Right atrium auricular region (tissue), 2 donors: ENCODE results near the gene KRTAP22-2. TPM values are rescaled to one million over a fixed set of nuclear protein-coding genes. Genes with fewer than 3 reads are reported as not detected.

Experiments
- DNase-seq: peaks from one replicate; pipeline ENCODE4 v3.0.0-alpha.2; 2019; ENCODE audit warnings: low spot score
- H3K27ac ChIP-seq, 2 donors: fragments of 200-600 bp; sonication (generic); 1 replicate in 1 of 2; 2 replicates in 1 of 2; pipeline ENCODE4 v1.5.1; 2016 to 2019
- H3K27me3 ChIP-seq, 2 donors: fragments of 200-600 bp; sonication (generic); one replicate each; pipeline versions ENCODE4 v1.5.1 to v1.6.0; 2017 to 2019
- H3K36me3 ChIP-seq: fragments of 200-600 bp; sonication (generic); one replicate; pipeline ENCODE4 v1.5.1; 2016
- H3K4me1 ChIP-seq, 2 donors: fragments of 200-600 bp; sonication (generic); one replicate each; pipeline versions ENCODE4 v1.5.1 to v1.6.0; 2017 to 2019
- H3K4me3 ChIP-seq, 2 donors: fragments of 200-600 bp; sonication (generic); 1 replicate in 1 of 2; 2 replicates in 1 of 2; pipeline ENCODE4 v1.5.1; 2017 to 2019; ENCODE audit warnings: mild to moderate bottlenecking in 1 of 2, moderate library complexity in 1 of 2
- H3K9me3 ChIP-seq, 2 donors: fragments of 200-600 bp; sonication (generic); one replicate each; pipeline ENCODE4 v1.5.1; 2019
- total RNA-seq, 2 donors: library from RNA; depleted of rRNA; stranded (reverse); fragments of >200 nt; gene quantifications; one replicate each; pipeline ENCODE4 v1.1.0, GENCODE V29; 2016
- TF ChIP-seq, protein P1 (sequence below), 2 donors: fragments of 200-600 bp; sonication (generic); IDR thresholded peaks; one replicate each; pipeline ENCODE4 v1.5.1; 2019; ENCODE audit warnings: antibody characterized with exemption in 2 of 2

The KRTAP22-2 gene
- not detected for total RNA-seq

DNA sequence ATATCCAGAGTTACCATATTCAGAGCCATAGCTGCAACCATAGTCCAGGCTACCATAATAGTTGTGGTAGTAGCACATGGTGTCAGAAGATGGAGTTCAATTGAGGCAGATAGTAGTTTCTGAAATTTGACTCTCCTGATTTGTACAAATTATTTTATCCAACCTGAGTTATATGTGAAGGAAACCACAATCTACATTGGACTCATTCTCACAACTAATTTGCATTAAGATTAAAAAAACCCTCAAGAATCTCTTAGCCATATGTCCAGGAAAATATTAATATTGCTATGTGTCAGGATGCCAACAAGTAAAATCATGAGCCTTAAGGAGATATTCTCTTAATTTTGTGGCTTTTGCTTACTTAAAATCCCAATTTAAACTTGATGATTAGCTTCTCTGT lies at the start of gene KRTAP22-2:
Gene KRTAP22-2, minus strand, starts transcription at position 101 of the 400 bp plus-strand sequence.
- TF ChIP-seq, protein P1, sequence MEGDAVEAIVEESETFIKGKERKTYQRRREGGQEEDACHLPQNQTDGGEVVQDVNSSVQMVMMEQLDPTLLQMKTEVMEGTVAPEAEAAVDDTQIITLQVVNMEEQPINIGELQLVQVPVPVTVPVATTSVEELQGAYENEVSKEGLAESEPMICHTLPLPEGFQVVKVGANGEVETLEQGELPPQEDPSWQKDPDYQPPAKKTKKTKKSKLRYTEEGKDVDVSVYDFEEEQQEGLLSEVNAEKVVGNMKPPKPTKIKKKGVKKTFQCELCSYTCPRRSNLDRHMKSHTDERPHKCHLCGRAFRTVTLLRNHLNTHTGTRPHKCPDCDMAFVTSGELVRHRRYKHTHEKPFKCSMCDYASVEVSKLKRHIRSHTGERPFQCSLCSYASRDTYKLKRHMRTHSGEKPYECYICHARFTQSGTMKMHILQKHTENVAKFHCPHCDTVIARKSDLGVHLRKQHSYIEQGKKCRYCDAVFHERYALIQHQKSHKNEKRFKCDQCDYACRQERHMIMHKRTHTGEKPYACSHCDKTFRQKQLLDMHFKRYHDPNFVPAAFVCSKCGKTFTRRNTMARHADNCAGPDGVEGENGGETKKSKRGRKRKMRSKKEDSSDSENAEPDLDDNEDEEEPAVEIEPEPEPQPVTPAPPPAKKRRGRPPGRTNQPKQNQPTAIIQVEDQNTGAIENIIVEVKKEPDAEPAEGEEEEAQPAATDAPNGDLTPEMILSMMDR (IDR thresholded peaks at IDR 0.05): no peak
- Histone ChIP-seq H3K4me1 (no peaks in the 10 kb centered on the region), H3K36me3 (no peaks in the 10 kb centered on the region), H3K27me3 (no peaks in the 10 kb centered on the region), H3K9me3 (no peaks in the 10 kb centered on the region), H3K4me3 (no peak within 1 kb of the TSS), H3K27ac (no peak within 1 kb of the TSS)
- DNase-seq: no peak

DNA sequence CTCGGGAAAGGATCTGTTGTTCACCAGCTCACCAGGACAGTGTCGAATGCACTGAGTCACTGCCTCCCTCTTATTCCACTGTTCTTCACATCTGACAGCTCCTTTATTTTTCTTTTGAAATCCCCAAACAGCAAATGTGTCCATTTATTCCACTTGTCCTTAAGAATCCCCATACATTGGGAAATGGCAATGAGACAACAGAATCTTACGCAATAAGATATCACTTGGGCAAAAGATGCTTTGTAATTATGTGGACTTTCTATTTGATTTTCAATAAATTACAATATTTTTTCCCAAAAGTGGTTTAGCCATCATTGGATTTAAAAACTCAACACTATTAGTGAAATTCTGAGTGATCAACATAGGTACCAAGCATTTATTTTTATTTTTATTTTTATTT lies 48.5 kb upstream of the KRTAP22-2 start:
- Histone ChIP-seq H3K9me3 (no peaks in the 10 kb centered on the region), H3K36me3 (no peaks in the 10 kb centered on the region), H3K4me3 (no peak overlapping the region), H3K27ac (no peak overlapping the region), H3K27me3 (no peaks in the 10 kb centered on the region), H3K4me1 (no peaks in the 10 kb centered on the region)
- TF ChIP-seq, protein P1 (IDR thresholded peaks at IDR 0.05): no peak
- DNase-seq: no peak

DNA sequence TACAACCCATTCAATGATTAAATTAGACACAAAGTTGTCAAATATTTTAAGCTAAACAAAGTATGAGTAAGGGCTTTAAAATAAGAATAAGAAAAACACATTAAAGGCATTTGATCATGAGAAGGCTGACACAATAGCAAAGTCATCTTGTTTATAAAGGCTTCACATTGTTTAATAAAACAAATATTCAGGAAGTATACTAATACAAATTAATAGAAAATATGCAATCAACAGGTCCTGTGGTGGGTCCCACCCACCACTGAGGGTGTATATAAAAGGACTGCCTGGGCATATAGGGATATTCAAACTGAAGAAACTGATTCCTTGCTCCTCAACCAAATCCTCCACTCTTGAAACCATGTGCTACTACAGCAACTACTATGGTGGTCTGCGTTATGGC lies 44.7 kb upstream of the KRTAP22-2 start, which contains the start of gene KRTAP20-2:
Gene KRTAP20-2, plus strand, starts transcription at position 301 of the 400 bp plus-strand sequence. Its CDS starts 58 bp downstream, at position 359.
- Histone ChIP-seq H3K27ac (no peak within 1 kb of the TSS), H3K36me3 (no peaks in the 10 kb centered on the region), H3K4me3 (no peak within 1 kb of the TSS), H3K27me3 (no peaks in the 10 kb centered on the region), H3K9me3 (no peaks in the 10 kb centered on the region), H3K4me1 (no peaks in the 10 kb centered on the region)
- DNase-seq: no peak
- TF ChIP-seq, protein P1 (IDR thresholded peaks at IDR 0.05): no peak

DNA sequence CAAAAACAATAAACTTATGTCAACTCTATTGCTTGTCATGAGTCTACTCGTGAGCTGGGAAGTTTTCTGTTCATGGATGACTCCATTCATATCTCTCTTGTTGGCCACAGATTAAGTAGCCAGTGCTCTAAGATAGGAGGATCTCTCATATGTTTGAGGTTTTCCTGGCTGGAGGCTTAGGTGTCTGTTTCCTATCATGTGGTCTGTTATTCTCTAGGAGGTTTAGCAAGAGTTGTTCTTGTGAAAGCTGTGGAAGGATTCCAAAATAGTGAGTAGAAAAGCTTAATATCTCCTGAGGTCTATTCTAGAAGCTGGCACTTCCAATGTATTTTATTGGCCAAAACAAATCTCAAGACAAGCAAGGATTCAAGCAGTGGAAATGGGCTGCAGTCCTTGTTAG lies 39.0 kb upstream of the KRTAP22-2 start:
- Histone ChIP-seq H3K27me3 (no peaks in the 10 kb centered on the region), H3K36me3 (no peaks in the 10 kb centered on the region), H3K4me1 (no peaks in the 10 kb centered on the region), H3K4me3 (no peak overlapping the region), H3K27ac (no peak overlapping the region), H3K9me3 (no peaks in the 10 kb centered on the region)
- no peak for DNase-seq
- TF ChIP-seq, protein P1 (IDR thresholded peaks at IDR 0.05): no peak

DNA sequence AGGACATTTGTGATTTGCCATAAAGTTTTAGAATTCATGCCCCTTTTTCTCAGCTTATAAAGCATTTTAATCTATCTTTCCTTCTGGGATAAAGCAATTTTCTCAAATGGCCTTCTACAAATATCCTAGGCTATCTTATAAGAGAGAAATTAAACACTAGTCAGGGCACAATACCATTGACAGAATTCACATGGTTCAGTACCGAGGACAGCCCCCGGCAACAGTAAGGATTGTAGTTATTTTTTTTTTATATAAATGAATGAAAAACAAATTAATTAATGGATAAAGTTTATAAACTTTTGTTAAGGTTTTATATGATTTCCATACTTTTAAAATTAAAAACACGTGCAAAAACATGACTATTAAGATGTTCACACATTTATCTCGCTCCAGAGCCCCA lies 37.9 kb upstream of the KRTAP22-2 start:
- DNase-seq: no peak
- Histone ChIP-seq H3K27me3 (no peaks in the 10 kb centered on the region), H3K4me1 (no peaks in the 10 kb centered on the region), H3K9me3 (no peaks in the 10 kb centered on the region), H3K27ac (no peak overlapping the region), H3K4me3 (no peak overlapping the region), H3K36me3 (no peaks in the 10 kb centered on the region)
- TF ChIP-seq, protein P1 (IDR thresholded peaks at IDR 0.05): no peak

DNA sequence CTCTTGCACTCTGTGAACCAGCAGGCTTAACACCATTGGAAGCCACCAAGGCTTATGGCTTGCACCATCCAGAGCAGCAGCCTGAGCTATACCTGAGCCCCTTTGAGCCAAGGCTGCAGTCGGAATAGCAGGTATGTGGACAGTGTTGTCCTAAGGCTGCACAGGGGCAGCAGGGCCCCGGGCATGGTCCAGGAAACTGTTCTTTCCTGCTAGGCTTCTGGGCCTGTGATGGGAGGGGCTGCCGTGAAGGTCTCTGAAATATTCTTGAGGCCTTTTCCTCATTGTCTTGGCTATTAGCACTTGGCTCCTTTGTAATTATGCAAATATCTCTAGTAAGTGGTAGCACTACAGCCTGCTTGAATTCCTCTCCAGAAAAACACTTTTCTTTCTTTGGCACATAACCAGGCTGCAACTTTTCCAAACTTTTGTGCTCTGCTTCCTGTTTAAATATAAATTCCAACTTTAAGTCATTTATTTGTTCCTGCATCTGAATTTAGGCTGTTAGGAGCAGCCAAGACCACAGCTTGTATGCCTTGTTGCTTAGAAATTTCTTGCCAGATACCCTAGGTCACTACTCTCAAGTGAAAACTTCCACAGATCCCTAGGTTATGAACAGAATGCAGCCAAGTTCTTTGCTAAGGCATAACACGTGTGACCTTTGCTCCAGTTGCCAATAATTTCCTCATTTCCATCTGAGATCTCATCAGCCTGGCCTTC lies 35.4 kb upstream of the KRTAP22-2 start:
- H3K36me3 ChIP-seq: no peaks in the 10 kb centered on the region
- no peak for DNase-seq
- no peaks in the 10 kb centered on the region for H3K4me1 ChIP-seq
- TF ChIP-seq, protein P1 (IDR thresholded peaks at IDR 0.05): no peak
- no peak overlapping the region for H3K4me3 ChIP-seq
- H3K27ac ChIP-seq: no peak overlapping the region
- no peaks in the 10 kb centered on the region for H3K27me3 ChIP-seq
- no peaks in the 10 kb centered on the region for H3K9me3 ChIP-seq
